Stimulated activated CD8-positive, alpha-beta memory T cell treated with anti-CD3 and anti-CD28 coated beads, Interleukin-4, amount 100 ng/mL, for 1 hour (primary cell): ENCODE results near the gene ATP11C.

Experiments
- DNase-seq, 2 donors: peaks; one replicate each; pipeline ENCODE4 v3.0.0-alpha.2; 2020; ENCODE audit warnings: low read depth in 2 of 2, low spot score in 1 of 2

Gene ATP11C

GRCh38 chrX:139811942-139812629 lies 120.8 kb downstream of the ATP11C start:
- no peak for DNase-seq

GRCh38 chrX:139804482-139804881 lies 128.4 kb downstream of the ATP11C start:
- DNase-seq, result no peak

- no peak for DNase-seq
Observed at GRCh38 chrX:139803224-139803623, 129.6 kb downstream of the ATP11C start.

- no peak for DNase-seq
Observed at GRCh38 chrX:139802048-139802447, 130.8 kb downstream of the ATP11C start.

- DNase-seq, result no peak
Observed at GRCh38 chrX:139801397-139801813, 131.4 kb downstream of the ATP11C start.

- DNase-seq, result no peak
Observed at GRCh38 chrX:139798701-139799100, 134.2 kb downstream of the ATP11C start.

GRCh38 chrX:139795196-139795595 lies 137.7 kb downstream of the ATP11C start:
- no peak for DNase-seq

GRCh38 chrX:139787601-139788000 lies 145.3 kb downstream of the ATP11C start:
- no peak for DNase-seq

GRCh38 chrX:139784807-139785206 lies 148.0 kb downstream of the ATP11C start:
- no peak for DNase-seq

GRCh38 chrX:139783959-139784358 lies 148.9 kb downstream of the ATP11C start:
- DNase-seq, result no peak

GRCh38 chrX:139783030-139783429 lies 149.8 kb downstream of the ATP11C start:
- no peak for DNase-seq

- DNase-seq, result no peak
Observed at GRCh38 chrX:139776599-139776998, 156.3 kb downstream of the ATP11C start.

- no peak for DNase-seq
Observed at GRCh38 chrX:139770366-139770765, 162.5 kb downstream of the ATP11C start.

- DNase-seq, result no peak
Observed at GRCh38 chrX:139766545-139766983, 166.3 kb downstream of the ATP11C start.

GRCh38 chrX:139762400-139763183 lies 170.3 kb downstream of the ATP11C start:
- no peak for DNase-seq

GRCh38 chrX:139759637-139760036 lies 173.2 kb downstream of the ATP11C start:
- DNase-seq, result no peak

GRCh38 chrX:139758809-139759208 lies 174.0 kb downstream of the ATP11C start:
- DNase-seq, result no peak

- no peak for DNase-seq
Observed at GRCh38 chrX:139758250-139758649, 174.6 kb downstream of the ATP11C start.

- DNase-seq, result no peak
Observed at GRCh38 chrX:139751053-139751452, 181.8 kb downstream of the ATP11C start.

GRCh38 chrX:139750390-139750789 lies 182.5 kb downstream of the ATP11C start:
- DNase-seq, result no peak

GRCh38 chrX:139739138-139739537 lies 193.7 kb downstream of the ATP11C start:
- no peak for DNase-seq

GRCh38 chrX:139738581-139738980 lies 194.3 kb downstream of the ATP11C start:
- no peak for DNase-seq

GRCh38 chrX:139736151-139736550 lies 196.7 kb downstream of the ATP11C start:
- DNase-seq, result no peak
